A673 (cell line): ENCODE measurements around the gene SETDB2.

Experiments used
- EZH2 ChIP-seq: fragments of 200-600 bp; sonication (generic); IDR thresholded peaks from 2 replicates; pipeline ENCODE4 v1.6.1; 2017; ENCODE audit warnings: borderline replicate concordance, low read depth, mild to moderate bottlenecking, mixed read lengths, antibody characterized with exemption, low read length; ENCODE audit not compliant: poor library complexity, severe bottlenecking
- TF ChIP-seq, protein P1 (sequence below): fragments of 300-800, 200-600 bp; sonication (generic); conservative IDR thresholded peaks from 2 replicates; pipeline ENCODE4 v1.5.1; 2017; ENCODE audit warnings: low read depth, mild to moderate bottlenecking, antibody characterized with exemption, low read length, moderate library complexity, mixed read lengths

DNA sequence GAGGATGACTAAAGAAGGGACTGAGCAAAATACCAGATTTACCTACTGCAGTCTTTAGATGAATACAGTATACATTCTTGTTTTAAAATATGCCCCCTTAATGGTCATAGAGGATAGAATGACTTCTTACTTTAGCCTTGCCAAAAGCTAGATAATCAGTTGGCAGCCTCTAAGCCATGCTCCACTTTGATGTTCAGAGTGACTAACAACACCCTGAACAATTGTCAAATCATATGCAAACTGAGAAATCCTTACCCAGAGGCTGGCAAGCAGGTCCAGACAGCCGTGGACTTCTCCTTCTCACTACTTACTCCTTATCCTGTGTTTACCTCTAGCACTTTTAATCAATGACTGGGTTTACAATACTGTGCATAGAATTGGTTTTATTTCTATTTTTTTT is 28.1 kb downstream of the SETDB2 start:
- TF ChIP-seq, protein P1, sequence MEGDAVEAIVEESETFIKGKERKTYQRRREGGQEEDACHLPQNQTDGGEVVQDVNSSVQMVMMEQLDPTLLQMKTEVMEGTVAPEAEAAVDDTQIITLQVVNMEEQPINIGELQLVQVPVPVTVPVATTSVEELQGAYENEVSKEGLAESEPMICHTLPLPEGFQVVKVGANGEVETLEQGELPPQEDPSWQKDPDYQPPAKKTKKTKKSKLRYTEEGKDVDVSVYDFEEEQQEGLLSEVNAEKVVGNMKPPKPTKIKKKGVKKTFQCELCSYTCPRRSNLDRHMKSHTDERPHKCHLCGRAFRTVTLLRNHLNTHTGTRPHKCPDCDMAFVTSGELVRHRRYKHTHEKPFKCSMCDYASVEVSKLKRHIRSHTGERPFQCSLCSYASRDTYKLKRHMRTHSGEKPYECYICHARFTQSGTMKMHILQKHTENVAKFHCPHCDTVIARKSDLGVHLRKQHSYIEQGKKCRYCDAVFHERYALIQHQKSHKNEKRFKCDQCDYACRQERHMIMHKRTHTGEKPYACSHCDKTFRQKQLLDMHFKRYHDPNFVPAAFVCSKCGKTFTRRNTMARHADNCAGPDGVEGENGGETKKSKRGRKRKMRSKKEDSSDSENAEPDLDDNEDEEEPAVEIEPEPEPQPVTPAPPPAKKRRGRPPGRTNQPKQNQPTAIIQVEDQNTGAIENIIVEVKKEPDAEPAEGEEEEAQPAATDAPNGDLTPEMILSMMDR, result no peak
- TF ChIP-seq EZH2, result no peak
